ENCODE data around the gene PTPRK. TPM values are rescaled to one million over a fixed set of nuclear protein-coding genes. Genes with fewer than 3 reads are reported as not detected.

The PTPRK gene
- total and polyA plus RNA-seq, 2 of the 13 experiments (the other 11 are each of a cell fraction or from before 2014, with no cell fraction given), result 43.6 to 98.3 TPM

DNA sequence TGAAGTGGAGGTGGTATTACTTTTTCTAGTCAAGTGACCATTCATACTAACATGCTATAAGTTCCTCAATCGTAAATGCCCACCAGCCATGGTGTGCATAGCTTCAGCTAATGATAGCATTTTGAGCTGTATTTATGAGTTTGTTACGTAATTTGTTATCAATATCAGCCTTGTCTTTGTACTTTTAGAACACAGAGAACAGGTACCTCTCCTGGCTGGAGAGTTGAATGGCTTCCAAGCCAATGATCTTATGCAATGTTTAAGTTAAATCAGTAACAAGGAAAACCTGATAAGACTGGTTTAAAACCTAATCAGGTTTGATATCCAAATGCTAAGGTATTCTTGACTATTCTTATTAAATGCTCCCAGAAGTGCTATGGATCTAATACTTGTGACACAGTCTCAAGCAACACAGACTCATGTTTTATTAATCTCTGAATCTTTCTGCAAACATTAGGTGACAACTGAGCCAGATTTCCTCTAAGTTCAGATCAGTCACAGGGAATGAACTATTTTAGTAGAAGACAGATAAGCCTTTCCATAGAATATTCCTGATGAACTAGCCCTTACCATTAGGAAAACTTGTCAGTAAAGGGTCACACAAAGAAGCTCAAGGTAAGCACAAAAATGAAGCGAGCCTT is 154.8 kb downstream of the PTPRK start (continued):
- TF ChIP-seq, protein P1, sequence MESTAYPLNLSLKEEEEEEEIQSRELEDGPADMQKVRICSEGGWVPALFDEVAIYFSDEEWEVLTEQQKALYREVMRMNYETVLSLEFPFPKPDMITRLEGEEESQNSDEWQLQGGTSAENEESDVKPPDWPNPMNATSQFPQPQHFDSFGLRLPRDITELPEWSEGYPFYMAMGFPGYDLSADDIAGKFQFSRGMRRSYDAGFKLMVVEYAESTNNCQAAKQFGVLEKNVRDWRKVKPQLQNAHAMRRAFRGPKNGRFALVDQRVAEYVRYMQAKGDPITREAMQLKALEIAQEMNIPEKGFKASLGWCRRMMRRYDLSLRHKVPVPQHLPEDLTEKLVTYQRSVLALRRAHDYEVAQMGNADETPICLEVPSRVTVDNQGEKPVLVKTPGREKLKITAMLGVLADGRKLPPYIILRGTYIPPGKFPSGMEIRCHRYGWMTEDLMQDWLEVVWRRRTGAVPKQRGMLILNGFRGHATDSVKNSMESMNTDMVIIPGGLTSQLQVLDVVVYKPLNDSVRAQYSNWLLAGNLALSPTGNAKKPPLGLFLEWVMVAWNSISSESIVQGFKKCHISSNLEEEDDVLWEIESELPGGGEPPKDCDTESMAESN (CRISPR knock-in tag; conservative IDR thresholded peaks at IDR 0.05), result 0 out of 2 replicates have a peak, but pooled peaks have one; percentile 60
- TF ChIP-seq ZNF24 (IDR thresholded peaks at IDR 0.05) (no peak), ZNF296 (CRISPR knock-in tag; conservative IDR thresholded peaks at IDR 0.05) (no peak), RXRB (CRISPR knock-in tag; IDR thresholded peaks at IDR 0.05; ENCODE audit: borderline replicate concordance) (peak; percentile 32; the same call in 1 of the 2 replicates), U2AF2 (IDR thresholded peaks at IDR 0.05; ENCODE audit: low read depth, low read length) (no peak), ATF1 (CRISPR knock-in tag; IDR thresholded peaks at IDR 0.05) (peak; percentile 33; the same call in 1 of the 2 replicates), ZBTB7B (CRISPR knock-in tag; IDR thresholded peaks at IDR 0.05) (0 out of 2 replicates have a peak, but pooled peaks have one; percentile 27), FOXO1 (CRISPR knock-in tag; IDR thresholded peaks at IDR 0.05) (peak; percentile 37; the same call in 1 of the 2 replicates), SOX13 (IDR thresholded peaks at IDR 0.05) (no peak), SOX13 (CRISPR knock-in tag; conservative IDR thresholded peaks at IDR 0.05 in 1 of 2, IDR thresholded peaks at IDR 0.05 in 1 of 2) (peak in 1 of 2 experiments; percentile 90; a peak in 2 of 4 replicates), ZMYM4 (CRISPR knock-in tag; IDR thresholded peaks at IDR 0.05) (peak; percentile 85), SALL2 (CRISPR knock-in tag; IDR thresholded peaks at IDR 0.05) (0 out of 2 replicates have a peak, but pooled peaks have one; percentile 26), ZNF773 (CRISPR knock-in tag; IDR thresholded peaks at IDR 0.05; ENCODE audit: borderline replicate concordance) (no peak), ZNF644 (CRISPR knock-in tag; IDR thresholded peaks at IDR 0.05; ENCODE audit: low read depth) (peak; percentile 95), NFKBIZ (CRISPR knock-in tag; IDR thresholded peaks at IDR 0.05) (0 out of 2 replicates have a peak, but pooled peaks have one; percentile 41), ZNF558 (CRISPR knock-in tag; IDR thresholded peaks at IDR 0.05; ENCODE audit: borderline replicate concordance) (no peak), SOX6 (IDR thresholded peaks at IDR 0.05) (no peak), SOX6 (CRISPR knock-in tag; IDR thresholded peaks at IDR 0.05) (peak; percentile 88), MIER2 (CRISPR knock-in tag; IDR thresholded peaks at IDR 0.05) (no peak), MLLT10 (CRISPR knock-in tag; IDR thresholded peaks at IDR 0.05) (no peak), ZNF670 (CRISPR knock-in tag; IDR thresholded peaks at IDR 0.05; ENCODE audit: borderline replicate concordance) (no peak), GATAD2A (CRISPR knock-in tag; IDR thresholded peaks at IDR 0.05) (peak; percentile 90)
- TF ChIP-seq, protein P2, sequence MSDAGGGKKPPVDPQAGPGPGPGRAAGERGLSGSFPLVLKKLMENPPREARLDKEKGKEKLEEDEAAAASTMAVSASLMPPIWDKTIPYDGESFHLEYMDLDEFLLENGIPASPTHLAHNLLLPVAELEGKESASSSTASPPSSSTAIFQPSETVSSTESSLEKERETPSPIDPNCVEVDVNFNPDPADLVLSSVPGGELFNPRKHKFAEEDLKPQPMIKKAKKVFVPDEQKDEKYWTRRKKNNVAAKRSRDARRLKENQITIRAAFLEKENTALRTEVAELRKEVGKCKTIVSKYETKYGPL (CRISPR knock-in tag; IDR thresholded peaks at IDR 0.05), result peak; percentile 92
- TF ChIP-seq, protein P3, sequence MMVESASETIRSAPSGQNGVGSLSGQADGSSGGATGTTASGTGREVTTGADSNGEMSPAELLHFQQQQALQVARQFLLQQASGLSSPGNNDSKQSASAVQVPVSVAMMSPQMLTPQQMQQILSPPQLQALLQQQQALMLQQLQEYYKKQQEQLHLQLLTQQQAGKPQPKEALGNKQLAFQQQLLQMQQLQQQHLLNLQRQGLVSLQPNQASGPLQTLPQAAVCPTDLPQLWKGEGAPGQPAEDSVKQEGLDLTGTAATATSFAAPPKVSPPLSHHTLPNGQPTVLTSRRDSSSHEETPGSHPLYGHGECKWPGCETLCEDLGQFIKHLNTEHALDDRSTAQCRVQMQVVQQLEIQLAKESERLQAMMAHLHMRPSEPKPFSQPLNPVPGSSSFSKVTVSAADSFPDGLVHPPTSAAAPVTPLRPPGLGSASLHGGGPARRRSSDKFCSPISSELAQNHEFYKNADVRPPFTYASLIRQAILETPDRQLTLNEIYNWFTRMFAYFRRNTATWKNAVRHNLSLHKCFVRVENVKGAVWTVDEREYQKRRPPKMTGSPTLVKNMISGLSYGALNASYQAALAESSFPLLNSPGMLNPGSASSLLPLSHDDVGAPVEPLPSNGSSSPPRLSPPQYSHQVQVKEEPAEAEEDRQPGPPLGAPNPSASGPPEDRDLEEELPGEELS (CRISPR knock-in tag; IDR thresholded peaks at IDR 0.05), result peak; percentile 73
- TF ChIP-seq, protein P4, sequence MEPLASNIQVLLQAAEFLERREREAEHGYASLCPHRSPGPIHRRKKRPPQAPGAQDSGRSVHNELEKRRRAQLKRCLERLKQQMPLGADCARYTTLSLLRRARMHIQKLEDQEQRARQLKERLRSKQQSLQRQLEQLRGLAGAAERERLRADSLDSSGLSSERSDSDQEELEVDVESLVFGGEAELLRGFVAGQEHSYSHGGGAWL (CRISPR knock-in tag; IDR thresholded peaks at IDR 0.05), result no peak
- TF ChIP-seq, protein P5, sequence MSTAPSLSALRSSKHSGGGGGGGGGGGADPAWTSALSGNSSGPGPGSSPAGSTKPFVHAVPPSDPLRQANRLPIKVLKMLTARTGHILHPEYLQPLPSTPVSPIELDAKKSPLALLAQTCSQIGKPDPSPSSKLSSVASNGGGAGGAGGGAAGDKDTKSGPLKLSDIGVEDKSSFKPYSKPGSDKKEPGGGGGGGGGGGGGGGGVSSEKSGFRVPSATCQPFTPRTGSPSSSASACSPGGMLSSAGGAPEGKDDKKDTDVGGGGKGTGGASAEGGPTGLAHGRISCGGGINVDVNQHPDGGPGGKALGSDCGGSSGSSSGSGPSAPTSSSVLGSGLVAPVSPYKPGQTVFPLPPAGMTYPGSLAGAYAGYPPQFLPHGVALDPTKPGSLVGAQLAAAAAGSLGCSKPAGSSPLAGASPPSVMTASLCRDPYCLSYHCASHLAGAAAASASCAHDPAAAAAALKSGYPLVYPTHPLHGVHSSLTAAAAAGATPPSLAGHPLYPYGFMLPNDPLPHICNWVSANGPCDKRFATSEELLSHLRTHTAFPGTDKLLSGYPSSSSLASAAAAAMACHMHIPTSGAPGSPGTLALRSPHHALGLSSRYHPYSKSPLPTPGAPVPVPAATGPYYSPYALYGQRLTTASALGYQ (CRISPR knock-in tag; IDR thresholded peaks at IDR 0.05), result peak; percentile 51; the same call in 1 of the 2 replicates

Data from HepG2 (cell line).